Spleen (tissue), 11 donors: ENCODE results near the gene UBL4A. TPM values are rescaled to one million over a fixed set of nuclear protein-coding genes. Genes with fewer than 3 reads are reported as not detected.

Experiments
- DNase-seq: peaks from one replicate; pipeline ENCODE4 v3.0.0-alpha.2; 2020
- H3K27ac ChIP-seq, 8 donors: fragments of 200-600 bp; sonication (generic) in 7 of 8; 1 replicate in 4 of 8; 2 replicates in 4 of 8; pipeline versions ENCODE4 v1.5.0 to v1.8.0; 2016 to 2021; ENCODE audit warnings: inconsistent platforms in 4 of 8, mild to moderate bottlenecking in 4 of 8, moderate library complexity in 1 of 8
- H3K27me3 ChIP-seq, 7 donors: fragments of 200-600 bp; sonication (generic) in 6 of 7; replicated peaks in 1 of 7; 1 replicate in 4 of 7; 2 replicates in 3 of 7; pipeline versions ENCODE4 v1.5.0 to v1.8.0; 2016 to 2021; ENCODE audit warnings: inconsistent platforms in 3 of 7, mild to moderate bottlenecking in 1 of 7
- H3K36me3 ChIP-seq, 6 donors: fragments of 200-600 bp; sonication (generic) in 5 of 6; 1 replicate in 4 of 6; 2 replicates in 2 of 6; pipeline versions ENCODE4 v1.5.0 to v1.8.0; 2016 to 2021; ENCODE audit warnings: inconsistent platforms in 2 of 6
- H3K4me1 ChIP-seq, 6 donors: fragments of 200-600 bp; sonication (generic) in 5 of 6; 1 replicate in 3 of 6; 2 replicates in 3 of 6; pipeline versions ENCODE4 v1.5.0 to v1.8.0; 2016 to 2021; ENCODE audit warnings: inconsistent platforms in 3 of 6
- H3K4me3 ChIP-seq, 8 donors: fragments of 200-600 bp; sonication (generic) in 7 of 8; 1 replicate in 4 of 8; 2 replicates in 4 of 8; pipeline versions ENCODE4 v1.5.0 to v1.8.0; 2016 to 2021; ENCODE audit warnings: inconsistent platforms in 4 of 8, mild to moderate bottlenecking in 4 of 8, moderate library complexity in 2 of 8
- H3K9me3 ChIP-seq, 8 donors: fragments of 200-600 bp; sonication (generic) in 7 of 8; 1 replicate in 4 of 8; 2 replicates in 4 of 8; pipeline versions ENCODE4 v1.5.0 to v1.8.0; 2016 to 2021; ENCODE audit warnings: inconsistent platforms in 4 of 8
- POLR2A ChIP-seq, 3 donors: fragments of 450-650 bp; IDR thresholded peaks; one replicate each; pipeline ENCODE4 v1.5.1; 2017; ENCODE audit warnings: antibody characterized with exemption in 3 of 3, mild to moderate bottlenecking in 1 of 3
- POLR2AphosphoS5 ChIP-seq, 3 donors: sonication (generic); formaldehyde crosslinking; IDR thresholded peaks; one replicate each; pipeline ENCODE4 v1.5.1; 2017; ENCODE audit warnings: antibody characterized with exemption in 3 of 3
- WGBS, 5 donors: extraction: QIAGEN DNeasy Blood & Tissue Kit in 3 of 5; methylation state at CpG; one replicate each; pipeline versions ENCODE4 v1.1.5 to v1.1.7; 2013 to 2018; 5-methylcytosine and 5-hydroxymethylcytosine counted together
- intact Hi-C: fragments of 100-400 bp; cut with DNase I; formaldehyde crosslinking; loops from one replicate; pipeline ENCODE4 v1.15.0; 2023; ENCODE audit warnings: low total_unique reads
- polyA plus RNA-seq, 3 donors: library from polyadenylated mRNA; stranded (reverse); fragments of 200-250 nt; gene quantifications; one replicate each; pipeline ENCODE4 v1.2.1, GENCODE V29; 2013
- total RNA-seq, 7 donors: library from RNA; depleted of rRNA in 3 of 7; stranded (reverse); fragments of >200 nt in 3 of 7; fragmentation: NEBNext Ultra II Directional in 4 of 7; extraction: Animal tissue kit (Norgen Biotek cat#: 25700) in 4 of 7; gene quantifications; one replicate each; pipeline versions ENCODE4 v1.1.0 to v1.2.1, GENCODE V29; 2016 to 2021
- TF ChIP-seq, protein P1 (sequence below), 11 experiments: fragments of 200-600 bp in 7 of 11; fragments of 450-650 bp in 4 of 11; sonication (generic) in 4 of 11; IDR thresholded peaks in 8 of 11; conservative IDR thresholded peaks in 3 of 11; 1 replicate in 7 of 11; 2 replicates in 4 of 11; pipeline versions ENCODE4 v1.4.0 to v1.8.0; 2016 to 2021; ENCODE audit warnings: antibody characterized with exemption in 11 of 11, inconsistent platforms in 4 of 11, mild to moderate bottlenecking in 1 of 11
- donor health status: healthy with polysubstance abuse.
- donor health status: DM: no; HTN: no; CAD: no; lungs with moderate emphysema.
- donor health status: DM: no; HTN: no; CAD: no.
- donor health status: Bipolar disorder and iron deficiency.
- donor health status: healthy.
- donor health status: DM: no; HTN: no; CAD: no.
- donor health status: DM: yes; HTN: yes; CAD: no.

Gene UBL4A
- total and polyA plus RNA-seq, 10 donors, result 13.4 to 36.3 (median 21.8) TPM

DNA sequence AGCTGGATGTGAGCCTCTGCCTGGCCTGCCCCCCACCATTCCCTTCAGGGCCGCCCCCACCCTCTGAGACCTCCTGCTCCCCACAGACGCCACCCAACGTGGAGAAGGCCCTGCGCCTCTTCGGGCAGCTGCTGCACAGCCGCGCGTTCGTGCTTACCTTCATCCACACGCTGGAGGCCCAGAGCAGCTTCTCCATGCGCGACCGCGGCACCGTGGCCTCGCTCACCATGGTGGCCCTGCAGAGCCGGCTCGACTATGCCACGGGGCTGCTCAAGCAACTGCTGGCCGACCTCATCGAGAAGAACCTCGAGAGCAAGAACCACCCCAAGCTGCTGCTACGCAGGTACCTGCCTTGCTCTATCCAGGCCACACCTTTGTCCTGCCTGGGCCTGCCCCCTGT, 18.2 kb downstream of the UBL4A start:
- DNase-seq, result no peak
- Histone ChIP-seq H3K9me3 (no peaks in the 10 kb centered on the region), H3K4me3 (no peak overlapping the region), H3K36me3 (peaks cover 0 to 100% (median 48%) of the 10 kb centered on the region in 6 donors), H3K4me1 (no peaks in the 10 kb centered on the region), H3K27ac (no peak overlapping the region), H3K27me3 (no peaks in the 10 kb centered on the region)
- intact Hi-C loops, result no loop called here
- TF ChIP-seq, protein P1, sequence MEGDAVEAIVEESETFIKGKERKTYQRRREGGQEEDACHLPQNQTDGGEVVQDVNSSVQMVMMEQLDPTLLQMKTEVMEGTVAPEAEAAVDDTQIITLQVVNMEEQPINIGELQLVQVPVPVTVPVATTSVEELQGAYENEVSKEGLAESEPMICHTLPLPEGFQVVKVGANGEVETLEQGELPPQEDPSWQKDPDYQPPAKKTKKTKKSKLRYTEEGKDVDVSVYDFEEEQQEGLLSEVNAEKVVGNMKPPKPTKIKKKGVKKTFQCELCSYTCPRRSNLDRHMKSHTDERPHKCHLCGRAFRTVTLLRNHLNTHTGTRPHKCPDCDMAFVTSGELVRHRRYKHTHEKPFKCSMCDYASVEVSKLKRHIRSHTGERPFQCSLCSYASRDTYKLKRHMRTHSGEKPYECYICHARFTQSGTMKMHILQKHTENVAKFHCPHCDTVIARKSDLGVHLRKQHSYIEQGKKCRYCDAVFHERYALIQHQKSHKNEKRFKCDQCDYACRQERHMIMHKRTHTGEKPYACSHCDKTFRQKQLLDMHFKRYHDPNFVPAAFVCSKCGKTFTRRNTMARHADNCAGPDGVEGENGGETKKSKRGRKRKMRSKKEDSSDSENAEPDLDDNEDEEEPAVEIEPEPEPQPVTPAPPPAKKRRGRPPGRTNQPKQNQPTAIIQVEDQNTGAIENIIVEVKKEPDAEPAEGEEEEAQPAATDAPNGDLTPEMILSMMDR (IDR thresholded peaks at IDR 0.05 in 8 of 11, conservative IDR thresholded peaks at IDR 0.05 in 3 of 11), result no peak
- TF ChIP-seq POLR2AphosphoS5 (IDR thresholded peaks at IDR 0.05), result no peak
- no peak for TF ChIP-seq POLR2A (IDR thresholded peaks at IDR 0.05)
- WGBS, 5 donors, result 94 to 96% (median 95%) methylated on average over 11 to 23 of the region's 23 CpGs

DNA sequence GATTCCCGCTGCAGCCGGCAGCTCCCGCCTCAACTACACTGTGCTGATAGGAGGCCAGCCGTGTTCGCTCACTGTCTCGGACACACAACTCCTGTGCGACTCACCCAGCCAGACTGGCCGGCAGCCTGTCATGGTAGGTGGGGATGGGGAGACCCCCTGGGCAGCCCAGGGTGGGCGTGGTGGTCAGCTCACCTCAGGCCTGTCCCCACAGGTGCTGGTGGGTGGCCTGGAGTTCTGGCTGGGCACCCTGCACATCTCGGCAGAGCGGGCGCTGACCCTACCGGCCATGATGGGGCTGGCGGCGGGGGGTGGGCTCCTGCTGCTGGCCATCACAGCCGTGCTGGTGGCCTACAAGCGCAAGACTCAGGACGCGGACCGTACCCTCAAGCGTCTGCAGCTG, 18.9 kb downstream of the UBL4A start:
- 85 to 98% (median 94%) methylated on average over 4 to 21 of the region's 21 CpGs for WGBS, 5 donors
- intact Hi-C loops, result no loop called here
- Histone ChIP-seq H3K9me3 (no peaks in the 10 kb centered on the region), H3K4me3 (no peak overlapping the region), H3K36me3 (peaks cover 0 to 100% (median 48%) of the 10 kb centered on the region in 6 donors), H3K27me3 (no peaks in the 10 kb centered on the region), H3K27ac (no peak overlapping the region), H3K4me1 (no peaks in the 10 kb centered on the region)
- TF ChIP-seq, protein P1 (IDR thresholded peaks at IDR 0.05 in 8 of 11, conservative IDR thresholded peaks at IDR 0.05 in 3 of 11), result no peak
- TF ChIP-seq POLR2A (IDR thresholded peaks at IDR 0.05) (no peak), POLR2AphosphoS5 (IDR thresholded peaks at IDR 0.05) (no peak)
- DNase-seq, result no peak

DNA sequence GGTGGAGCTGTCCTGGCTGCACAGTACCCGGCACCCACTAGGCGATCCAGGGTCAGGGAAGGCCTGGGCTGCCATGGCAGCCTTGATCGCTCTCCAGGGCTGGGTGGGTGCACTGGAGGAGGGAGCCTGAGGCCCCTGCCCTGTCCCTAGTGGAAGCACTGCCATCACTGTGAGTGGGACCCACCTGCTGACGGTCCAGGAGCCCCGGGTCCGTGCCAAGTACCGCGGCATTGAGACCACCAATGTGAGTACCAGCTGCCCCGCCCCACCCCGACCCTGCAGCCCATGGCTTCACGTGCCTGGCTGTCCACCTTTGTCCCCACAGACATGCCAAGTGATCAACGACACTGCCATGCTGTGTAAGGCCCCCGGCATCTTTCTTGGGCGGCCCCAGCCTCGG, 19.5 kb downstream of the UBL4A start:
- peaks cover 0 to 100% (median 48%) of the 10 kb centered on the region in 6 donors for H3K36me3 ChIP-seq
- H3K9me3 ChIP-seq, result no peaks in the 10 kb centered on the region
- no peak overlapping the region for H3K27ac ChIP-seq
- no peak for DNase-seq
- intact Hi-C loops, result no loop called here
- H3K27me3 ChIP-seq, result no peaks in the 10 kb centered on the region
- H3K4me3 ChIP-seq, result no peak overlapping the region
- TF ChIP-seq, protein P1 (IDR thresholded peaks at IDR 0.05 in 8 of 11, conservative IDR thresholded peaks at IDR 0.05 in 3 of 11), result no peak
- TF ChIP-seq POLR2A (IDR thresholded peaks at IDR 0.05) (no peak), POLR2AphosphoS5 (IDR thresholded peaks at IDR 0.05) (no peak)
- H3K4me1 ChIP-seq, result no peaks in the 10 kb centered on the region
- WGBS, 5 donors, result 89 to 100% (median 93%) methylated on average over 4 to 15 of the region's 15 CpGs

DNA sequence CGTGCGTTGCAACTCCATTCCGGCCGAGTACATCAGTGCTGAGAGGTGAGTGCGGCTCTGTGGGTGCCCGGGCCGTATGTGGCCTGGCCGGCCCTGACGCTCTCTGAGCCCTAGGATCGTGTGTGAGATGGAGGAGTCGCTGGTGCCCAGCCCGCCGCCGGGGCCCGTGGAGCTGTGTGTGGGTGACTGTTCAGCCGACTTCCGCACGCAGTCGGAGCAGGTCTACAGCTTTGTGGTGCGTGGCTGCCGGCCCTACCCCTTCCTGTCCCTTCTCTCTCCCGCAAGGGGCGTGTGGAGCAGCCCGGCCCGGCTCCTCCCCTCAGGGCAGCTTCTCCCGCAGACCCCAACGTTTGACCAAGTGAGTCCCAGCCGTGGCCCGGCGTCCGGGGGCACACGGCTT, 20.4 kb downstream of the UBL4A start:
- 94 to 97% (median 94%) methylated on average over 21 to 32 of the region's 32 CpGs; no CpG with 5 or more reads in 2 of the 5 donors for WGBS, 5 donors
- Histone ChIP-seq H3K36me3 (peaks cover 0 to 100% (median 42%) of the 10 kb centered on the region in 6 donors), H3K27me3 (no peaks in the 10 kb centered on the region), H3K4me3 (no peak overlapping the region), H3K9me3 (no peaks in the 10 kb centered on the region), H3K4me1 (no peaks in the 10 kb centered on the region), H3K27ac (no peak overlapping the region)
- DNase-seq, result no peak
- no peak for TF ChIP-seq POLR2A (IDR thresholded peaks at IDR 0.05)
- no peak for TF ChIP-seq POLR2AphosphoS5 (IDR thresholded peaks at IDR 0.05)
- TF ChIP-seq, protein P1 (IDR thresholded peaks at IDR 0.05 in 8 of 11, conservative IDR thresholded peaks at IDR 0.05 in 3 of 11), result no peak
- intact Hi-C loops, result no loop called here
